Renal cortex interstitium (tissue), 11 donors: ENCODE data around the gene WASF2. TPM values are rescaled to one million over a fixed set of nuclear protein-coding genes. Genes with fewer than 3 reads are reported as not detected.
"Not testable (repeated sequence)": the region's sequence is repeated elsewhere in the genome, so short reads cannot be mapped to it uniquely, and the experiment has no call there.

Experiments
- DNase-seq, 11 donors: peaks; one replicate each; pipeline ENCODE4 v3.0.0-alpha.2; 2013; ENCODE audit warnings: low read depth in 9 of 11, low spot score in 4 of 11; ENCODE audit errors: extremely low read depth in 1 of 11
- polyA plus RNA-seq, 3 donors: library from polyadenylated mRNA; unstranded; fragments of 120-200 nt; gene quantifications; one replicate each; pipeline ENCODE4 v1.2.1, GENCODE V29; 2013; ENCODE audit not compliant: insufficient read length in 3 of 3

Gene WASF2
- polyA plus RNA-seq, 3 donors = 124 to 151 (median 135) TPM

DNA sequence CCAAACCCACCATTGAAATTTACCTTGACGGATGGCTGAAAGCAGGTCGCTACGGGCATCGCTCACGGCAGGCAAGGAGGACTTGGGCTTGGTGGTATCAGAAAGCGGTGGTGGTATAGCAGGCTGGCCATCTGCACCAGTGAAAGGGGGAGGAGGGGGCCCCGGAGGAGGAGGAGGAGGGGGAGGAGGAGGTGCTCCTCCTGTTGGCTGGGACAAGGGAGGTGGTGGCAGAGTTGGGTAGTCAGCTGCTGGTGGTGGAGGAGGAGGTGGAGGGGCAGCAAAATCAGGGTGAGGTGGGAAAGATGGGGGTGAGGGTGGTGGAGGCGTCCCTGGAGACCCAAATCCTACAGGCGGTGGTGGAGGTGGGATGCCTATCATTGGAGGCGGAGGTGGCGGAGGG, 80.3 kb downstream of the WASF2 start:
- DNase-seq = no peak

DNA sequence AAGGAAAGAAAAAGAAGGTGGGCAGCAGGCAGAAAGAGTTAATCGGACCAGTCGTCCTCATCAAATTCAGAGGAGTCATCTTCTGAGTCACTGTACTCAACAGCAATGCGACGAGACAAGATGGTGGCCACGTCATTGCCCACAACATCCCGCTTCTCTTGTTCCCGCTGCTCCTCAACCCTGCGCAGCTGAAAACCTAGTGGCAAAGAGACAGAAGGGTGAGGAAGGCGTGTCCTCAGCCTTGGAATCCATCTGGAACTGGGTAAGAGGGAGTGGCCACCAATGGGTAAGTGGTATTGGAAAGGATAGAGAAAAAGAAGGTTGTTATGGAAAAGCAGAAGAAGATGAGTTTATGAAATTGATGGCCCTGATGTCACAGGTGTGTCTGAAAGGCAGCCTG, 81.8 kb downstream of the WASF2 start:
- no peak for DNase-seq

GRCh38 chr1:27406791-27407190, 83.2 kb downstream of the WASF2 start:
- not testable (repeated sequence) for DNase-seq

DNA sequence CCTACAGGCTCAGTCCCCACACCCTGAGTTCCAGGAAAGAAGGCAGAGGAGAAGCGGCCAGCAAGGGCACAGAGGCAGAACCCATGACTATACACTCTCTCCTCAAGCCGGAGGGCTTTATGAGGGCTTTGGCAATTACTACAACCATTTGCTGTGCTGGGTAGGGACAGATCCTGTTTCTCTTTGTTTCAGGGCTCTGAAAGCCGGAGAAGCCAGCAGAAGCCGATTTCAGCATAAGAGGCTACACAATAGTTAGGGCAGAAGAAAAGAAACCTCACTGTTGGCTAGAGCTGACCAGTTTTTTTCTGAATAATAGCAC, 83.6 kb downstream of the WASF2 start:
- DNase-seq = no peak

- DNase-seq = not testable (repeated sequence)
These were observed 84.2 kb downstream of the WASF2 start for GRCh38 chr1:27405598-27406361.

- DNase-seq = no peak
These were observed 84.9 kb downstream of the WASF2 start for GRCh38 chr1:27405074-27405473.

GRCh38 chr1:27403931-27404330, 86.0 kb downstream of the WASF2 start:
- no peak for DNase-seq

DNA sequence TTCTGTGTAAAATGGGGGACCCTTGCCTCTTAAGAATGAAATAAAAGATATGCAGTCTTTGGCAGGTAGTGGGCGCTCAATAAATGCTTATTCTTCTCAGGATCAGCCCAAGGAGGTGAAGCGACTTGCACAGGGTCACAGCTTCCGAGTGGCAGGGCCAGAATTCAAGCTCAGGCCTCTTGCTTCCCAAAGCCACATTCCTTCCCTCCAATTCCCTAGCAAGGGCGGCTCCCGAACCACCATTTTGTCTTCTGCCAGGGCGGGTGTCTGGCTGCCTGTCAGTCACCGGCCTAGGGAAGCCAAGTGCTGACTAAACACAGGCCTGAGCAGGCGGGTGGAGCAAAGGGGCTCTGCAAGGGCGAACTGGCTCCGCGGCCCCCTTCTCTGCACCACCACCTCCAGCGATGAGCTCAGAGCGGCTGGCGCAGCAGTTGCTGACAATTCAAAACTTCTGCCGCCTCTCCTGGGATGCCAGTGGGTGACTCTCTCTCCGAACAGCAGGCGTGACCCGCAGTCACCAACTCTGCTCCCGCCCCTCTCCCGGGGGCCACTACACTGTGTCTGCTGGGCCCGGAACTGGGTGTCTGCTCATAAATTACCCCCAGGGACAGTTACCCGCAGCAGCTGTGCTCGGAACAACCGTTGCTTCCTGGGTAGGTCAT, 86.8 kb downstream of the WASF2 start:
- peak in 1 of 11 donors; percentile 43 for DNase-seq

DNA sequence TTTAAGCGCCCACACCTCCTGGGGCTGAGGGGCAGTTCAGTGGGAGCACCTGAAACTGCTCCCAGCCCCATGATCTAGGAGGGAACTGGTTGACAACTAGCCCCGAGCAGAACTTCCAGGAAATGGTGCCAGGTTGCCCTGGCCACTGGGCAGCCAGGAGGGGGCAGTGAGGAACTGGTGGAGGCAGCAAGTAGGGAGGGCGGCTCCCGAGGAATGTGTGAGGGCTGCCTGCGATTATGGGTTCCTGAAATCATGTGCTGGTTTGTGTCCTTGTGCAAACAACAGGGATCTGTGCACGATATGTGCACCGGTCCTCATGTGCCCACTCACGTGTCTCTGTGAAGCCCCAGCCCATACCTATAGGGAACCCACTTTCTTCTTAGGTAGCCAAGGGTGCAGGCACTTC, 87.6 kb downstream of the WASF2 start:
- peak in 1 of 11 donors; percentile 38 for DNase-seq

- no peak for DNase-seq
These were observed 89.0 kb downstream of the WASF2 start for GRCh38 chr1:27400963-27401341.

GRCh38 chr1:27400082-27400962, 89.6 kb downstream of the WASF2 start:
- no peak for DNase-seq

- peak in 1 of 11 donors; percentile 29 for DNase-seq
These were observed 90.5 kb downstream of the WASF2 start for GRCh38 chr1:27399251-27400025.

- no peak for DNase-seq
These were observed 91.4 kb downstream of the WASF2 start for GRCh38 chr1:27398405-27399149.

- no peak for DNase-seq
These were observed 92.2 kb downstream of the WASF2 start for GRCh38 chr1:27397749-27398148.

GRCh38 chr1:27397110-27397509, 92.9 kb downstream of the WASF2 start:
- DNase-seq = no peak

DNA sequence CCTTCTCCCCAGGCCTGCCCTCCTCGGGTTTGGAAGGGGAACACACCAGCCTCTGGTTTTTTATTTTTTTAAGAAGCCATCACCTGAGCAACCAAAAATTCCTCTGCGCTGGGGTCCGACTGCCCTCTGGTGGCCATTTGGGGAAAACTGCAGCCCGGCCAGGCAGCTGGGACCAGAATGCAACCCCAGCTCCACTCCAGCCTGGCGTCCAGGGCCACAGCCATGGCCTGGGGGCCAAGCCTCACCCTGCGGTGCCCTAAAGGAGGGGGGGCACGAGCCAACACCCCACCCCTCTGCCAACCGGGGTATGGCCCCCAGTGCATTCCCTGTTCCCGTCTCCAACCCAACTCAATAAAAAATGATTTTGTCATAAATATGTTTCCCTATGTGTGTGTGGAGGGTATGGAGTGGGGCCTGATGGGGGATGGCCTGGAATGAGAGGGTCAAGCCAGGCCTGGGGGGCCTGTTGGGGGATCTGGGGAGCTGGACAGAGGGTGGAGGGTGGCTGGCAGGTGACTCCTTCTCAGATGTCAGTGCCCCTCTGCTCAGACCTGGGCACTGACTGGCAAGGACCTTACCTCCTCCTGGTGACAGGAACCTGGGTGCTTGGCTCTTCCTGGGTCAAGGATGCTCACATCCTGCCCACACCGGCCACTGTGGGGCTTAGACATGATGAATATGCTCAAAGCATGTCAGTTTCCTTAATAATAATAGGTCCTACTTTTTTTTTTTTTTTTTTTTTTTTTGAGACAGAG, 94.3 kb downstream of the WASF2 start:
- DNase-seq = peak in 1 of 11 donors; percentile 66

DNA sequence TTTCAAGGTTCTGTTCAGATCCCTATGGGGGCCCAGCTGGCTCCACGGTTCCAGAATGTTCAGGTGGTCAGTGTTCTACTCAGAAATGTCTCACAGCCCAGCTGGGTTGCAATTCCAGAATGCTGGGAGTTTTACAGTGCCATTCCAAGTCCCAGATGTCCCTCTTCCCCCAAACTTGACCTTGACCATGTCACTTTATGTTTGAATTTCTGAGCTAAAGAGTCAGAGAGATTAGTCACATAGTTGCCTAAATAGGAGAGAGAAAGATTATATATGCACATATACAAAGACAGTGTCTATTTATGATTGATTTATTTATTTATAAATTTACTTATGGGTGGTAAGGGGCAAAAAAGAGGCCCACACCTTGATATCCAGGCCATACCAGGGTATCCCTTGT, 95.0 kb downstream of the WASF2 start:
- no peak for DNase-seq

- no peak for DNase-seq
These were observed 95.7 kb downstream of the WASF2 start for GRCh38 chr1:27394282-27394658.
